Stimulated activated CD8-positive, alpha-beta memory T cell treated with anti-CD3 and anti-CD28 coated beads, Interleukin-7, amount 100 ng/mL, for 4 hours (primary cell): ENCODE results near the gene PIP5K1B.

Experiments
- DNase-seq, 2 donors: peaks; one replicate each; pipeline ENCODE4 v3.0.0-alpha.2; 2020; ENCODE audit warnings: low read depth in 2 of 2

Gene PIP5K1B

DNA sequence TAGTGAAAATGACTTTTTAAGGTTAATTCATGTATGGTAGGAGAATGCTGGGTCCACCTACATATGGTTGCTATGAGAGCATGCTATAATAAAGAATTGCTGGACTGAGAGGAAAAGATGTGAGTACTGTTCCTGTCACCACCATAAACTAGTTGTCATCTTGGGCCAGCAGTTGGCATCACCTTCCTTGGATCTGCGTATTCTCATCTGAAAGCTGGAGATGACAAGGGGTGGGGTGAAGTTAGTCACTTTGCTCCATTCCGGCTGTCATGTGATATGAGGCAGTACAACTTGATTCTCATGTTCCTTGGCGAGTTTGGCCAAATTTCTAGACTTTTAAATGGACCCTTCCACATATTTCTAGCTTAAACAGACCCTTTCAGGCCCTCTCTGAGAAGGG lies 33.3 kb downstream of the PIP5K1B start:
- no peak for DNase-seq

DNA sequence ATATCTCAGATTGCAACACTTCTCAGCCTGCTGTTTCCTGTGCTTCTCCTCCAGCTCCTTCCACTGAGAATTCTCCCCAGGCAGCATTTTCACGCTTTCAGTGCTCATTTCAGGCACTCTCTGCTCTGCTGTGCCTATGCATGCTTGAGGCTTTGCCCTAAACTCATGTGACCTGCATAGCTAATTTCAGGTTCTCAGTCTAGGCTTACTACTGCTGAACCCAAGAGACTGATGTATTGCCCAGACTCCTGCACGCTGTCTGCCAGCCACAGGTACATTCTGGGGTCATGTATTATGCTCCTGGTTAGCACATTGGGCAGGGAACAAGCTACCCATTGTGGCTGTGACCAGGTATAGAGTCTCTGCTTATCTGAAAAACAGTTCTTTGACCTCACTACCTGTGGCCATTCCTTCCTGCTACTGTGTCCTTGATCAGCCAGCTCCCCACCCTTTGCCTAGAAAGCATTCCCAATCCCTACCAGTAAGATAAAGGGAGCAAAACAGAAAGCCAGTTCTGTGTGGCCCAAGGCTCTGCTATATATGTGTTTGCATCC lies 34.7 kb downstream of the PIP5K1B start:
- DNase-seq, result no peak

DNA sequence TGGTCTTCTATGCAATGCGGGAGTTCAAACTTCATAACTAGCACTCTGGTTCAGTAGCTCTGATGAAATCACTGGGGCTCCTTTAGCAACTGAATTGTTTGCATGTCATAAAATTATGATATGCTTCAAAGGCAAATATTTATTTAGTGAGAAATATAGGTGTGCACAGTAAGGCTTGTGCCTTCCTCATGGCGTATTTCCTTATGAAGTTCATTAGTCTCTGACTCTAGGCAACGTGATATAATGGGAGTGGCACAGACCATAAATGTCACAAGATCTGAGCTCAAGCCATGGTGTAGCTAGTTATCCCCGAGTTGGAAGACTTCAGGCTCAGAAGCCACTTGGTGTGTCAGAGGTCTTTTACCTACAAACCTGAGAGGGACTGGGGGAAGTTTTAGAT lies 35.5 kb downstream of the PIP5K1B start:
- no peak for DNase-seq

DNA sequence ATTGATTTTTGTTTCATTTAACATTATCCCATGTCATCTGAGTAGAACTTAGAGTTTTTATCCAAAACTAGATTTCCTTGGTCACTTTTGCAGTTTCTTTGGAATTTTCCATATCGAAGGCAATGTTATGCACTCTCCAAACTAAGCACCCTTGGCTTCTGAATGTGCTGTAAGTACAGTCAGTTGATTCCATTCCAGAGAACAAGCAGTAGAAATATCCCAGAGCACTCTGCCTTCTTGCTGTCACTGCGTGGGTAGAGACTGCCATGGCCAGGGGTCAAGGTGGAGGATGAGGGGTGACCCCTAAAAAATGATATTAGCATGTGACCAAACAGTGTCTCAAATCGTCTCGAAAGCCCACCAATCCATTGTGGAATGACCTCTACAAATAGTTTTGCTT lies 36.2 kb downstream of the PIP5K1B start:
- no peak for DNase-seq

DNA sequence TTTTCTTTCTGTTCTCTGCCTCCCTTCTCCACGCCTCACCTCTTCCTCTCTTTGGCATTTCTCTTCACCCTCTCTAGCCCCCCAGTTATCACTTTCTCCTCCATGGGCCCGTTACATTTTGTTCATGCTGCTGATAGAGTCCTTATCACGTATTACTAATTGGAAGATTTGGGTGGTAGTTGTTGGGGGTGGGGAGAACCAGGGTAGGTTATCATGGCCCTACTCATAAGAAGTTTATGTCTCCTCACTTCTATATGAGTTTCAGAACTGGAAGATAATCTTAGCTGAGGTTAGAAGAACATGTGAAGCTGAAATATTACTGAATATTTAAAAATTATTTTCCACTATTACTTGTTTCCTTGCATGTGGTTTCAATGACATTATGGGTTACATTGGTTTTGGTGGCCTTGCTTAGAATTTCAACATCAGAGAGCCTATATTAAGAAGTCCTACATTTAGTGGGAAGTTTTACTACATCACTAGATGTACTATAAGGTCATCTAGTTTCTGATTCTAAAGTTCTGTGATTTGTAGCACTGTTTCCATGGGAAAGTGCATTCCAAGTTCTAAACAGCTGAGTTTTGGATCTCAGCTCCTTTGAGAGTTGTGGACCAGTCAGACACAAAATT lies 36.8 kb downstream of the PIP5K1B start:
- no peak for DNase-seq

DNA sequence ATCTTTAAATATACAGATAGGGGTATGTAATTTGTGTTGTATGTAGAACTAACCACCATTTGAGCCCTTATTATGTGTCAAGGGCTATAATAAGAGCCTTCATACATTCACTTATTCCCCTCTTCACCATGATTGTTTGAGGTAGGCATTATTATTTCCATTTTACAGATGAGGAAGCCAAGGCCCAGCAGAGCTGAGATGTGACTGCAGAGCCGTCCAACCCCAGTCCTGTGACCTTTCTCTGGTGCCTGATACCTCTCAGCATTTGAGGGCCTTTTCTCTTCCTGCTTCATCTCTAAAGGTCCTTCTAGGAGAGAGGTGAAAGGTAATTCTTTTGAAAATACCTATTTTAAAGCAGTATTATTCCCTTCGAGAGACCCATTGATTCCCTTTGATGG lies 37.3 kb downstream of the PIP5K1B start:
- DNase-seq, result no peak

DNA sequence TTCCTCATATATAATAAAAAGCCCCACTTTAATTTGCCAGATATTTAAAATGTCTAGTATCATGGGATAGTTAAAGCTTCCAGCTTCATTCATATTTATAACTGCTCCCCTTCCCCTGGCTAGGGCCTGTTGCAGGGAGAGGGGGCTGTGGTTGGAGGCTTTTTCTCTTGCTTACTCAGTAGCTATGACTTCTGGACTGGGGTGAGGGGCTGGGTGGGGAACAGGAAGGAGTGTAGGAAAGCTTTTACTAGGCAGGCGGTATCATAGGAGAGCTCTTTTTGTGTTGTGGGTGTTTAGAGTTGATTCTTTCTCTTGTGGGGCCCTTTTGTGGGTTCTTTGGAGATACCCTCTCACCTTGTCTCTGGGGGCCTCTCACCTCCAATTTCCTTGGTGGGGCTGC lies 39.4 kb downstream of the PIP5K1B start:
- no peak for DNase-seq

DNA sequence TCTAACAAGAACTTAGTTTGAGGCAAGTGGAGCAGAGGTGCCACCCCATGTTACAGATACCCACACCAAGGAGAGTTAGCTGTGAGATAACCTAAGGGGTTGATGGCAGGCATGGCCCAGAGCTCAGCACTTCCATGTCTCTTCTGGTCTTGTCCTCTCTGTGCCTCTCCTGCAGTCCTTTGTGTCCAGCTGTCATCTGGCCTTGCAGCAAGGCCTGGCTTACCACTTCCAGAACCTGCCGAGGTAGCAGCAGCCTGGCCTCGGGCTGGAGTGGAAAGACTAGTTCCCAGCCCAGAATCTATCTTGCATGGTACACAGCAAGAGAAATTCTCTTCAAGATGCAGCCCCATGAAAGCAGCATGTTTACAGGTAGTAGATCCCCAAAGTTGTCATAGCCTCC lies 41.5 kb downstream of the PIP5K1B start:
- no peak for DNase-seq

DNA sequence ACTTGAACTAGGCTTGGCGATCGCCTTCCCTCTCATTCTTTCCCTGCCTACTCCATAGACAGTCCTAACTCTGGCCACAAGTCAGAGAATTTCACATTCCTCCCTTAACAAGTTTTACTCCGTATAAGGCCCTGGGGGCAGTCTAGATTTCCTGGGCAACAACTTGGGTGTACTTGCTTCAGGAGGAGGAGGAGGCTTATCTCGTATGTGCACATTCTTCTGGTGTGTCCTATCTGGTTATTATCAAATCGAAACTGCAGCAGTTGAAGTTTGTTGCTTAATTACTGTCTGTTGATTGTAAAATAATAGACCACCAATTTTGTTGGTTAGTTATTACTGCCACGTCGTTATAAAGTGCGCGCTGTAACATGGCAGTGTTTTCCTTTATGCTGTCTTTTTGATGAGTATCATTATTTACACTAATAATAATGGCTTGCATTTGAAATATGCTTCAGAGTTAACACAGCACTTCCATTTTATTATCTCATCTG lies 42.0 kb downstream of the PIP5K1B start:
- DNase-seq, result no peak

DNA sequence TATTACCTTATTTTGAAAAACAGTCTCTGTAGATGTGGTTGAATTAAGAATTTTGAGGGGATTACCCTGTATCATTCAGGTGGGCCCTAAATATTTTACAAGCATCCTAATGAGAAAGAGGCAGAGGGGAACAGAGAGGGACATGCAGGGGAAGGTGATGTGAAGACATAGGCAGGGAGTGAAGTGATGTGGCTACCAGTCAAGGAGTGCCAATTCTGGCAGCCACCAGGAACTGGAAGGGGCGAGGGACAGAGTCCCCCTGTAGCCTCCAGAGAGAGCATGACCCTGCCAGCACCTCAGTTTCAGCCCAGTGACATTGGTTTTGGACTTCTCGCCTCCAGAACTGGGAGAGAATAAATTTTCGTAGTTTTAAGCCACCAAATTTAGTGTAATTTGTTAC lies 44.1 kb downstream of the PIP5K1B start:
- DNase-seq, result no peak

DNA sequence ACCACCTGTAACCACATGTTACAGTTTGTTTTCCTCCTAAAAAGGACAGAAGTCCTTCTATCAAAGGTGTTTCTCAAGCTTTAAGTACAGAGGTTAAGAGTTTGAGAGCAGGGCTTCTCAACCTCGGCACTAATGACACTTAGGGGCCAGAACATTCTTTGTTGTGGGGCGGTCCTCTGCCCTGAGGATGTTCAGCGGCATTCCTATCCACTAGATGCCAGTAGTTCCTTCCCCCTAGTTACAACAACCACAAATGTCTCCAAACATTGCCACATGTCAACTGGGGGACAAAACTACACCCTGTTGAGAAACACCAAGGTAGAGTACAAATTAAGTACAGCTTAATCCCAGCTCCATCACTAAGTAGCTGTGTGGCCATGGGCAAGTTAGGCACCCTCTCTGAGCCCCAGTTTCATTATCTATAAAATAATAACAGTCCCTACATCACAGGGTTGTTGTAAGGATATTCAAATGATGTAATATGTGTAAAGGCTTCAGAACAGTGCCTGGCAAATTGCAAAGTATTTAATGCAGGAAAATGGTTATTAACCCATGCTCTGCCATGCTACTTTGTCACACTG lies 44.6 kb downstream of the PIP5K1B start:
- no peak for DNase-seq

DNA sequence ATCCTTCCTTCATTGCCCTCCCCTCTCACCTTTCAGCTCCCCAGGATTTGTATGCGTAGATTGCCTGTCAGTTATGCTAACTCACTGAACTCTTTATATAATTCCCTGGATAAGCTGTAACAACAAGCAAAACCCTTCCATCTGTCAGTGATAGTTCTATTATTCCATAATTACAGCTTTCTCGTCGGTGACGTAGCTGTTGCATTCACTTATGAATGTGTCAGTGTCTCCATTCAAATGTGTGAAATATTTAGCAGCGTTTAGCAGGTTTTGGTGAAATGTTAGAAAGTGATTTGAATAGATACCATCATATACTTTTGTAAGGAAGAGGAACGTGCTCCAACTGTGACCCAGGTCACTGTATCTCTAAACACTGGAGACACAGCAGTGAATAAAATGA lies 45.2 kb downstream of the PIP5K1B start:
- DNase-seq, result no peak

DNA sequence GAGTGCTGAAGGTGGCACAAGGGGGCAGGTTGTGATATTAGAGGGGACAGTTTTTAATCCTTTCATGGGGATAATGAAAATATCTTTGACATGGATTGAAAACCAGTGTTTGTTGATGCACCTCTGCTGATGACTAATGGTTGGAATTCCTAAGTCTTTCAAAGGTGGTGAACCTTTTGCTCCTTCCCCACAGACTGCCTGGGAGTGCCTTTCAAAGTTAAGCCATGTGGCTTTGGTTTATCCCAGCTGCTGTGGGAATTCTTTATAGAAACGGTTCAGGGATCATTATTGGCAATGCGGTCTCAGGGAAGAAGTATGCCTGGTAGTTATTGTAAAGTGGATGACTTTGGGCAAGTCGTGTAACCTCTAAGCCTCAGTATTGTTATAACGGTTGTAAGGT lies 45.7 kb downstream of the PIP5K1B start:
- DNase-seq, result no peak

DNA sequence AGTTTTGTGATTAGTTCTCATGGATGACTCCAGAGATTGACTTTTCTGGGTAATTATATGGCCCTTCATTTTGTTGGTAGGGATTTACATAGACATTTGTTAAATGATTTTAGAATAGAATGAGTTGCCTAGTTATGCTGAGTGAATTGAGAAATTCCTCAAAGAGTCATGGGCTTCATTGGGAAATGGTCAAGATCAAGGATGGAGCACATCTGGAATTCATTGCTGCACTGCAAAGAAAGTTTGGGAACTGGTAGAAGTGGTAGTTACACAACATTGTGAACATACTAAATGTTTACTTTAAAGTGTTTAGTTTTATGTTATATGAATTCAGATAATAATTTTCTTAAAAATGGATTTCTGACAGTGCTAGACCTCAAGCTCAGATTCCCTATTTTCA lies 46.5 kb downstream of the PIP5K1B start:
- no peak for DNase-seq

DNA sequence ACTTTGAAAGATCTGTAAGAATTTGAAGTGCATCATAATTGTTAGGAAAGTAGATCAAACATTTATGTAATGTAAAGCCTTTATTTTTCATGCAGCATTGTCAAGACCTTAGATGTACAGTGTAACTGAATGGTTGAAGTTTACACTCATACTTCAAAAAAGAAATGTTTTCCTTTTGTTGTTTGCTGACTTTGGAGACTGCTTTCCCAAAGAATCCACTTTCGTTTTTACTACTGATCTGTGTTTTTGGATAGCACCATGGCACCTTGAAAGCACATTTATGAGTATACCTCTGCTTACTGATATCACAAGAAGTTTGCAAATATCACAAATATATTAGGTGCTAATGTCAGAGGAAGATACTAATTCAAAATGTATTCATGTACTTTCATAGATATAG lies 50.0 kb downstream of the PIP5K1B start:
- no peak for DNase-seq

DNA sequence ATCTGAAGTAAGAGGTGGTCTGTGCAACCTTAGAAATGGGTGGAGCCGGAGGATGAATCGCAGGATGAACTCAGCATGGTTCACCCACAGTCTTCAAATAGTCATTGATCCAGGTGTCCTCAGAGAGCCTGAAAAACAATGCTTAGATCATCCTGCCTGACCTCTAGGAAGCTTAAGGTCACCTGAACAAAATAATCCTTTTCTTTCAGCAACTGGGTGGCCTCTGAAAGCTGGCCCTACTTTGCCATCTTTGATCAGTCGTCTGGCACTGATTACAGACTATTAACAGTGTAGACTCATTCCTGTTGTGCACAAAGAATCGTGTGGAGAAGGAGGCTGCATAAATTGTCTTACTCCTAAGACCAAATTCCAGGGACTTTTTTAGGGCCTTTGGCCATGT lies 50.7 kb downstream of the PIP5K1B start:
- DNase-seq, result no peak

DNA sequence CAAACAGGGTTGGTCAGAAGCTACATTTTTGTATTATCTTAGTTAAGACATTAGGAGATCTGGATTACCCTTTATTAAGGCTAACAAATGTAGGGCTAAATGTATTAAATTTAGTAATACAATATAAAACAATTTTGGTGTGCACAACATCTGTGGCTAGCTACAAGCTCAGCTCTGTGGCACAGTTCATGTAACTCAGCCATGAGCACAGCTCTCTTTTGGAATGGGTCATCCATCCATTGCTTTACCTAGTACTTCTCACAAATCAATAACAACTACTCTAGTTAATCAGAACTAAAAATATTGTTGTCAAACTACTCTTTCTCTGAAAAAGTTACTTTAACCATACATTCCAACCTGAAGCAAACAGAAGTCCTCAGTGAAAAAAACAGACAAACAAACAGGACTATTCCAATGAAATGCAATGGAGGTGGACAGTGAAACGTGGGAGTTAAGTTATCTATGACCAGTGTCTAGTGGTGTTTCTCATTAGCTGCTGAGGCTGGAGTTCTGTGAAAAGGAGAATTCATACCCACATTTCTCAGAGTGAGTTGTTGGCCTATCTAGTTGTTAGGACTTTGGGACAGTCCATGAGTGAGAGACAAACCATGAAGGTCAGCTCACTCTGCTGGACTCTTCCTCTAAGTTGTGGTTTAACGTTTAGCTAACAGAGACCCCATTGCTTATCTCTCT lies 55.1 kb downstream of the PIP5K1B start:
- no peak for DNase-seq

DNA sequence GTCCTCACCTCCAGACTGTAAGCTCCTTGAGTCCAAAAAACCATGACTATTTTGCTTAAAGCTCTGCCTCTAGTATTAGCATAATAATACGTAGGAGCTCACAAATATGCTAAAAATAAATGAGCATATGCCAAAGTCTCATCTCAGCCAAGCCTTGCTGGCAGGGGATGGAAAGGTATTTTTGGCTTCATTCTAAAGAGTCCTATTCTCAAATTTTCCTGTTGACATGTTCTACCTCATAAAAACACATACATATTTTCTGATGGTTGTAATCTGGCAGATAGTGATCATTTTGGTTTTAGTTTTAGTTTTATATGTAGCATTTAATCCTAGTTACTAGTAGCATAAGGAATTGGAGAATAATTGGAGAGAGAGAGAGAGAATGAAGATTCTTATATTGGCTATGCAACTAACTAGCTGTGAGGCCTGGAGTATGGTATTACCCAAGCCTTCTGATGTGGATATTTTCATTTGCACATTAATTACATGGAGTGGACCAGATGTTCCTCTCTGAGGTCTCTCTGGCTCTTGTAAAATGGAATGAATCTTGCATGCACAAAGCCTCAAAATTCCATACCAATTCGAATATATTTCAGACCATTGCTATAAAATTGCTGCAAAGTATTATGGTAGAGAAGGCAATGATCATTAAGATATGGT lies 55.8 kb downstream of the PIP5K1B start:
- no peak for DNase-seq

DNA sequence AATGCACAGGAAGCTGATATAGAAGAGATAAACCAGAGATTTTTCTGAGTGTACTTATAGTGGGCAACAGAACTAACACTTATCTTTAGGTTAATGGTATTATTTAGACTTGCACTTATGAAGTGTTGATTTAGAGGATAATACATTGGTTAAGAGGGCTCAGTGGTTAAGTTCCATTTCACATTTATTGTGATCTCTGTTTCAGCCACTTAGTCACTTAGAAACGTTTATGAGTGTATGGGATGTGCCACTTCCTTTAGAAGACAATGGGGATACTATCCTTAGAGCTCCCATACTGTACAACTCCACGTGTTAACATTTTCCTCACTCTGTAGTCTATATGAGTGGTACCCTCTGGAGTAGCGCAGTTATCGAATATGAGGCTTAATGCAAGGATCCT lies 57.5 kb downstream of the PIP5K1B start:
- no peak for DNase-seq

DNA sequence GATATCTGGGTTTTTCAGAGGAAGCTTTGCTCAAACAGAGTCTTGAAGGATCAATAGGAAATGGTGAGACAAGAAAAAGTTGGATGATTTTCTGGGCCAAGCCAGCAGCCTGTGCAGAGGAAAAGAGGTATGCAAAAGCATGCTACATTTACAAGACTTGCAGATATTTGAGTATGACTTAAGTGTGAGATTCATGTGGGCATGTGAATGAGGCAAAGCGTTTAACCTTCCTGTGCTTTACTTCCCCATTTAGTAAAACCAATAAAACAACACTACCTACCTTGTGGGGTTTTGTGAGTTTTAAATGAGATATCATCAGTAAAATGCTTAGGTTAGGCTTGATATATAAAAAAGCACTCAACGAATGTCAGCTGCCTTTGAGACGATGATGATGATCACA lies 58.1 kb downstream of the PIP5K1B start:
- DNase-seq, result no peak

DNA sequence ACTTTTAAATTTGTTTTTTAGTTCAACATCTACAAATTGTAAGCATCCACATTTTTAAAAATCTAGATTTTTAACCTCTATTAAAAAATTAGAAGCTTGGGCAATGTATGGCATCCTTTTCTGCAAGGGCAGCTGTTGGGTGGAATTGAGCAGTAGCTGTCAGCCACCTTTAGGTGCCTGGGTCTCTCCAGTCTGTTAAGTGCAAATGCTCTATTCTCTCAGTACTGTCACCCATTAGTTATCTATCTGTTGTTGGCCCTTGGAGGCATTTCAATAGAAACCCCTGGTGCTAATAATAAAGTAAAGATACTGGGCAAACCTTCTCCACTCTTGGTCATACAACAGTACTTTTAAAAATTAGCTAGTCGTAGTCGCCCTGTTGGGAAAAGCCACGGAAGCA lies 63.6 kb downstream of the PIP5K1B start:
- no peak for DNase-seq

DNA sequence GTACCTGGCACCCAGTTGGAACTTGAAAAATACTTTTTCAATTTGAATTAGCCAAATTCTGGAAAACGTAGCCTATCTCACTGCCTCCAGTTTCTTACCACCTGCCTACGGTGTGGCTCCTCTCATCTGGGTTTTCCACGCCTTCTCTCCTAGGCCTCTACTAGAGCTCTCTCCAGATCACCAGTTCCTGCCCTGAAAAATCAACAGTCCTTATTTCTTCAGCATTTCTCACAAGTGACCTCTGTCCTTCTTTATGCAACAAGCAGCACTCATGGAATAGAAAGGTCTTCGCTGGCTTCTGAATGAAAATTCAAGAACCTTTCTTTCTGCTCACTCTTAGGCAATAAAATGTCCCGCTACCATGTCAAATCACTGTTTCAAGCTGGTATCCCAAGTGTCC lies 64.8 kb downstream of the PIP5K1B start:
- no peak for DNase-seq

DNA sequence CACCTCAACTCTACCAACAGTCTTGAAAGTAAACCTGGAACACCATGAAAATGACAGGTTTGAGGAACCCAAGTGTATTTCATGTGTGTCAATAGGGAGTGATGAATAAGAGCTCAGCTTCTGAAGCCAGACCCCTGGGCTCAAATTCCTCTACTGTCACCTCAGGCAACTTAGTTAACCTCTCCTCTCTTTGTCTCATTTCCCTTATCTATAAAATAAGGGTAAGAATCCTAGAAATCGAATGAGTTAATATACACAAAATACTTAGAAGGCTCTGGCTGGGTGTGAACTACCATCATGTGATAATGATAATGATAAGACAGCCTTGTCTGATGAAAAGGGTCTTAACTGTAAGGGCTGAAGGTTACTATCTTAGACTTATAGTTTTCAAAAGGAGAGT lies 66.3 kb downstream of the PIP5K1B start:
- no peak for DNase-seq
